Measurements from ENCODE around the gene AGBL1.

AGBL1 gene

DNA sequence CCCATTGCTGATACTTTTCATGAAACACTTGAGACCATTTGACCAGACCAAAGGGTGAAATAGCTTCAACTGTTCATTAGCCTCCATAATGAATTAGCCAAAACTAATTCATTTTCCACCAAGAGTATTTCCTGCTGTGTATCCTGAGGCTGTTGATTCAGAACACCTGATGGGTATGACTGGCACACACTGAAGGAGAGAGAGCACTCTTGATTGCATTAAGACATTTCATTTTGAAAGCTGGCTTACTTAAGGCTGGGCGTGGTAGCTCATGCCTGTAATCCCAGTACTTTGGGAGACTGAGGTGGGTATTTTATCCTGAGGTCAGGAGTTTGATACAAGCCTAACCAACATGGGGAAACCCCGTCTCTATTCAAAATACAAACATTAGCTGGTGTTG lies 175.6 kb downstream of the AGBL1 start:
- no peak for DNase-seq

DNA sequence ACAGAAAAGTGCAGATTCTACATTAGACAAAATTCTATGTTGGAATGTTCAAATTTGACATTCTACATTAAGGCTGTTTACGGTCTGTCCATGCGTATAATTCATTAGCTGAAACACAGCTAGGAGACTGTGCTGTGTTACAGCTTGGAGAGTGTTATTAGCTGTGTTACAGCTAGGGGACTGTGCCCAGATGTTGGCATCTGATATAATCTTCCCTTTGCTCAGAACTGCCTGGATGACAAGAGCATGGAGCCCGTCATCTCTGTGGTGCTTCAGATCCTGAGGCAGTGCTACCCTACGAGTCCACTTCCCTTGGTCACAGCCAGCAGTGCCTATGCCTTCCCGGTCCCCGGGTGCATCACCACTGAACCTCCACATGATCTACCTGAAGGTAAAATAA lies 177.0 kb downstream of the AGBL1 start:
- DNase-seq, result no peak

DNA sequence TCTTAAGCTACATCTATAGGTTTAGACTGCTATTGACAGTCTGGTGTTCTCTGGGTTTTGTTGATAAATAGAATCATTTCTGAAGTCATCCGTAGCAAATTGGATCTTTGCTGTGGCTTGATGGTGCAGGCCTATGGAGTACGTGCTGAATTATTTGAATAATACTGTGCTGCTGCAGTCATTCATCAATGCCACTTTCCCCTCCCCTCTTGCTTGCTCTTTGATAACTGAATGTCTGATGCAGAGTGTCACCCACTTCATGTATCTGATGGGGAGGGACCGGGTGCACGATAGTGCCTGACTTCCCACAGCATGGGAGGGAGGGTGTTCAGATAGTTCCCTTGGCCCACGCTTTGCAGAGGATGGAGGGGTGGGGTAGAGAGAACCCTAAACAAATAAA lies 179.9 kb downstream of the AGBL1 start:
- no peak for DNase-seq

DNA sequence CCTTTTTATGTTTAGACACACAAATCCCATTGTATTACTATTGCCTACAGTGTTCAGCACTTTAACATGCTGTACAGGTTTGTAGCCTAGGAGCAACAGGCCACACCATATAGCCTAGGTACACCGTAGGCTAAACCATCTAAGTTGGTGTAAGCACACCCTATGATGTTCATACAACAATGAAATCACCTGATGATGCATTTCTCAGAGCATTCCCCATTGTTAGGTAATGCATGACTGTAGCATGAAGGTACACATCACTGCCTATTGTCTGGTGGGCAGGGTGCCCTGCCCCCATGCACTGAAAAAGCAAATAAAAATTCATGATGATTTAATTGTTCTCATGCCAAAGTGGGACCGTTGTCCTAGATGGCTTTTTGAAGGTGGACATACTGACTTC lies 183.6 kb downstream of the AGBL1 start:
- no peak for DNase-seq

DNA sequence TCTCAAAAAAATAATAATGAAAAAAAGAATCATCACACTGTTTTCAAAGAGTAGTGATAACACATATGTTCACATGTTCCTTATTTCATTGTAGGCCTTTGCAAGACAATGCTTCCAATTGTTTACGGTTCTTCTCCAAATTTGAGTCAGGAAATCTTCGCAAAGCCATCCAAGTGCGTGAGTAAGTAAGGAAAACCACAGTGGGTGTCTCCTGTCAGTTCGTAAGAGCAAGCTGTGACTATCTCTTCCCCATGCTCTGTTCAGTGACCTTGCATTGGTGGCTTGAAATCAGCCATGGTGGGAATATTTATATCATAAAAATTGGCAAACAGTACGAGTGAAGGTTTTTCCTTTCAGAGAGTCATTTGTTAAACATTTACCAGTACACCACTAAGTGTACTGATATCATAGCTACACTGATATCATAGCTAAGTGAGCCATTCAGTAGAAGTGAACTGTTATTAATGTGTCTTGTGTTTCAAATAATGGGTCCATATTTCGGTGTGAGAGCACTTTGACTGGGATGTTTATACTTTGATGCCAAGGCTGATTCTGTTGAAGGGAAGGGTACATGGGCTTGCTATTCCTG lies 187.3 kb downstream of the AGBL1 start:
- no peak for DNase-seq

DNA sequence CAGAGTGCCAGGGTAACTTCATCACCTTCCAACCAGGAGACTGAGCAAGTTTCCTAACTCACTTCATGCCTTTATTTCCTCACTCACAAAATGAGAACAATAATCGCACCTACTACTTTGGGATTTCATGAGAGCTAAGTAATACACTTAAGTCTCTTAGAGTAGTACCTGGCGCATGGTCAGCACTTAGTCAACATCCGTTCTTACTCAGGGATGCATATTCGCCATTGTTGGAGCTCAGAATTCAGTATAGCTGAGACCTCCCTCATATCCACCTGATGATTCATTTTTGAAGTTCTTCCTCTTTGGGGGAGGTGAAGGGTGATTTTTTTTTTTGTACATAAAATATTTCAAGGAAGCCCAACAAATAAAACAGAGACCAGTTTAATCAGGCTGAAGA lies 188.2 kb downstream of the AGBL1 start:
- no peak for DNase-seq

DNA sequence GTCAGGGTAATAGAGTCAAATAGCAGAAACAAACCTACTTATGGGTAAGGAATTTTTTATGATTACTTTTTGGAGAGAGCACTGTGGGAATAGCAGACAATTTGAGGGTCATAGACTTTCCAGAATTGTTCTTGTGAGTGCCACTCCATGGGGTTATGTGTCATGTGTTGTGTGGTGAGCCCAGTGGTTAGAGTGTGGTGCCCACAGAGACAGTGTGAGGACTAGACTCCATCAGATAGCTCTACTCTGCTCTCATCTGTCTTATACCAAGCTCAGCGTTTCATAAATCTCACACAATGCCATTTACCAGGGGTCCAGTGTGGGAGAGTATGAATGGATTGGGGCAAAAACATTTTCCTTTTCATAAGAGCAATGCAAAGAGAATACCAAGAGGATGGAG lies 188.9 kb downstream of the AGBL1 start:
- DNase-seq, result no peak

DNA sequence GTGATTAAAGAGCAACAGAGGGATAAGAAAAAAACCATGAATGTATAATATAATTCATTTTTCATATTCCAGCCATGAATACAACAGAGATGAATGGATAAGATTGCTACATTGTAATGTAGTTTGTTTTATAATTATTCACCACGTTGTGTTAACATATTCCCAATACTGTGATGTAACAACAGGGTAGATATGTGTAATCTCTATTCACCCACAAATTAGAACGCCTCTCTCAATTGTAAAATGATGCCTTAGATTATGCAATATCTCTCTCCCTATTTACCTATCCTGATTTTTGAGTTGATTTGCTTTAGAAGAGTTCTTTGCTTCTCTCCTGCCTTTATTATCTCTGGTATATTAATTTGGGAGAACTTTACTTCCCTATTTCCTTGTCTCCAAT lies 193.6 kb downstream of the AGBL1 start:
- no peak for DNase-seq

DNA sequence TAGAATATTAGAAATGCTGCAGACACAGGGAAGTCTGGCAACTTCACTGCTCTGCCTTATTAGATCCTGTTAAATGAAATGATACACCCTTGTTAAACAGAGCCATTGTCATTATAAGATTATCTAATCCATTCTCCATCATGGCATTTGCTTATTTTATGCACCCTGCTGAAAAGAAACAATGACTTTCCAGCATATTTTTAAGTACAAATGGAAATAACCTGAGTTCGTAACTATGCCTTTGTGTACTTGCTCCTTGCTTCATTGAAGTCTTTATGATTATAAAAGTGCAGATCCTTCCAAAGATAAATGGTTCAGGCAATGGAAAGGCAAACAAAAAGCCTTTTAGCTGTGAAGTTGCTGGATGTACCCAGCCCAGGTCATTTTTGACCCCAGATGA lies 195.7 kb downstream of the AGBL1 start:
- no peak for DNase-seq

DNA sequence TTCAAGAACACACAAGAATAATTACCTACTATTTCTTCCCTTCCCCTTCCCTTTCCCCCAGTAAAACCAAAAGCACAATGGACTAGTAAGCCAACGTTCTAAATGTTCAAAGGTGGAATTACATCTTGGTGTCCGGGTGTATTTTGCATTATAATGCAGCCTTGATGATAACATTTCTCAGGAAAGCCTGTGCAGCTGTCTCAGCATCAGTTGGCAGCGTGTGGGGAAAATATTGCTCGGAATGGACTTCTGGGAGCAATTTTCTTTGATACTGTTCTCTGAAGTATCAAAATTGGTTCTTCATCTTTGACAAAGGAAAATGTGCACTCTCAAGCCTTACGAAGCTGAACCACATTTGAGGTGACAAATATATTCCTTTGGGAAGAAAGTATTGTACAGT lies 198.9 kb downstream of the AGBL1 start:
- no peak for DNase-seq

DNA sequence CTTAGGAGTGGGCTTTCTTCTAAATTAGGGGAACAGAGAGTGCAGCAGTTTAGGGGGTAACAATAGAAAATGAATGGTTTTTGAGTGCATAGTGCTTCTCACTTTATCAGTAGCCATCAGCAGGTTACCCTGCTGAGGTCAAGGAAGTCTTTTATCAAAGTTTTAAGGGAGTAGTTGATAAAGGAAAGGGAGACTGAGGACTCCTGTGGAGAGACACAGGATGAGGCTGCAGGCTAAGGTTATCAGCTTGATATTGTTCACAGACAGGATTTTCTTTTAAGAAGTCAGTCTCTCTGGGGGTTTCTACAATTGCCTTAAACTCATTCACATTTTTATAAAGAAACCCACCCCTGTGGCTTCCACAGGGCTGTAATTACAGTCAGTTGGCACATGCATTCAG lies 205.0 kb downstream of the AGBL1 start:
- no peak for DNase-seq

DNA sequence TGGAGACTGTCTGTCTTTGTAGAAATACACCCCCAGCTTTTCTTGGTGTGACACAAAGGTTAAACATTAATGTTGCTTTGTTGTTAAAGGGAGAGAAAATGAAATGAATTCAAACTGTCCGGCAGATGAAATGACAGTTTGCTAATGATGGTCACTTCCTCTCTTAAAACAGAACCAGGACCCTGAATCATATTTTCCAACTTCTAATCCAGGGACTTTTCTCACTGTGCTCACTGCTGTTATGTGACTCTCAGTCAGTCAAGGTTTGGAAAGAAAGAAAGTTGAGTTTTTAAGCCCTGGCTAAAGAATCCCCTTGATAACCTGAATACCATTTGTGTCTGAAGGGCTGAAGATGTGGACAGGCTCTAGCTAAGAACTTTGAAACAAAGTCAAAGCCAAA lies 215.8 kb downstream of the AGBL1 start:
- DNase-seq, result no peak

DNA sequence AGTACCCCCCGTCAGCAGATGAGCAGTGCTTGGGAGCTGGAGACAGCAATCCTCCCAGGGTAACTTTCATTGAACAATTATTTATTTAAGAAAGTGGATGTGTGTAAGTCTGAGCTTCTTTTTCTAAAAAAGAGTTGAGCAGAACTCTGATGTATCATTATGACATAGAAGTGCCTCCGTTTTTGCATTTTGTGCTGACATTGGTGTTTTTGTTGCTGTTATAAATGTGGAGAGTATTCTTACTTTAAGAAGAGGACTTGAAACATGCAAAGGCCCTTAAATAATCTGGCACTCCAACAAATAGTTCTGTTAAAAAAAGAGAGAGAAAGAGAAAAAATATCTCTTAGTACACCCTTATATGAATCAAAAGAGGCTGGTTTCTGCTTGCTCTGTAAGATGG lies 217.1 kb downstream of the AGBL1 start:
- DNase-seq, result no peak

DNA sequence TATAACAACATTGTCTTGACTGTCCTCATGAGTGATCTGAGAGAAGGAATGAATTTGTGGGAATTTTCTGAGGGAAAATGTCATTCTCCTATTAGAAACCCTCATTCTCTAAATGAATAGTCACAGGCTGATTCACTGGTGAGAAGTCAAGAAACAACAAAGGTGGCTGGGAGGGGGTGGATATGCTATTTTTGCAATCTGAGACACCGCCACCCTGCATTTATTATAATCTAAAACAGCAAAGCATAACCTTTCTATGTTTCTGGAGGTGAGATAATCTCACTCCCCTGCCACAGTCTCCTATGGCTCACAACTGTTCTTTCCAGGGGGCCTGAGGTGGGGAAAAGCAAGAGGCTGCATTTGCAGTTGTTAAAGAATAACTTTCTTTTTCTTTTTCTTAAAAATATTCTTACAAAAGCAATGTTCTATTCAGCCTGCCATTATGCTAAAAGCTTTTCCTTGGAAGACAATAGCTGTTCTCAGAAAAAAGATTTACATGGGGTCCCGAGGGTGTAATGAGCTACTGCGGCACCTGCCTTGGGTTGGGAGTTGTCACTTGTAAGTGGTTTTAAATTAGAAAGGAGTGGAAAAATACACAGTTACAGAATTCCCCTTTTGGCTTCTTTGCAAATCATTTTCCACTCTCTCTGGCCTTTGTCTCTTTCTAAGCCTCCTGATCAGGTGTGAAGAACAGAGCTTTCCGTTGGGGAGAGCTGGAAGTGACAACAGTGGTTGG lies 220.9 kb downstream of the AGBL1 start:
- DNase-seq, result no peak

DNA sequence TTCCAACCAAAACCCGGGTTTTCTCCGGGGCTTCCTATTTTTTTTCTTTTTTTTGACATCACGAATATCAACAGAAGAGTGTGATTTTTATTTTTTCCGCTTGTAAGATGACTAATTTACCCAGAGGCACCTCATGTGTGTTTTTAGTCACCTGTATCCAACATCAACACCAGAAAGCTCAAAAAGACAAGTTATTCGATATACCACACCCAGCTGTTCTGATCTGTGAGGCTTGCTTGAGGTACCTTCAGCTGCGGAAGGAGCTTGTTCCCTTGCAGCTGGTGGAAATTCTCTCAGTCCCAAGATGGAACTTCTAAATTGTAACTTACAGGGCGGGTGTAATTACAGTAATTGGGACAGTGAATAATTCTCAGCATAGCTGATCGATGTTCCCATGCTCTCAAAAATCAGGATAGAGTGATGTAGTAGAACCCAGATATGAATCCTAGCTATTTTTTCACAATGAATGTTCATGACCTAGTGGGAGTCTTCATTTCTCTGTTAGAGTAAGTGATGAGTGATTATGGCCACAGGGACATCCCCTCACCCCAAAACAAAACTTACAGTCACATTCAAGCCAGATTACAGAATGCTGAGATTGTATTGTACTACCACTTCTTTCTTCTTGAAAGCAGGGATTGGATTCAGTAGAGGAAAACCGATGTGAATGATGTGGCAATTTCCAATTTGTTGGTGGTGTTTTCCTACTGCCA lies 232.1 kb downstream of the AGBL1 start:
- no peak for DNase-seq

DNA sequence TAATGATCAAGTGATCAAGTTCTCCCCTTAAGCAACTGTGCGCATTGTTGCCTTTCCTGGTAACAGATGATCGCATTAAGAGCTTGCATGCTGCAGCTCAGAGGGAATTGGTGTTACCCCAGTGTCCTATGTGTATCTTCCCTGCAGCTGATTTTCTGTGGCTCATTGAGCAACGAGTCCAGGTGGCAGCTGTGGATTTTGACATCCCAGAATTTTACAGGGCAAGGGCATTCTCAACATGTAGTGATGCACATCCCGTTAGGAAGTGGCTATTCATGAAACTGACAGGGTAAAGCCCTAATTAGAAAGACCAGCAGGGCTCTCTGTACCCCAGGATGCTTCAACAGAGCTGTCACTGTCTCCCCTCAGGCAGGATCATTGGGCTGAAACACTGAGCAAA lies 232.8 kb downstream of the AGBL1 start:
- DNase-seq, result no peak

DNA sequence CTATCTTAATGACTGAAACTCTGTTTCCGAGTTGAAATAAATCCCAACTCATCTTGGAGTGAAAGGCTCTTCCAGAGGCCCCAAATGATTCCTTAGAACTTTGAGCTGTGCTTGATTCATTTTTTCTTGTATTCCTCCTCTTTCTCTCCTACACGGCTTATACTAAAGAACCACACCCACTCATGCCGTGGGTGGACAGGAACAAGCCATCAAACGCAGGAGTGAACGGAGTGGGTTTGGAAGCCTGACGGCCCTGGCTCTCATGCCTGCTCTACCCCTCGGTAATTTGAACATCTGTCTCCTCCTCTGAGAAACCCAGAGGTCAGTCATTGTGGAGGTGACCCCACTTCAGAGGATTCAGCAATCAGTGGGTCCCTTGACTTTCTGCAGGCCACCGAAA lies 236.5 kb downstream of the AGBL1 start:
- DNase-seq, result no peak

DNA sequence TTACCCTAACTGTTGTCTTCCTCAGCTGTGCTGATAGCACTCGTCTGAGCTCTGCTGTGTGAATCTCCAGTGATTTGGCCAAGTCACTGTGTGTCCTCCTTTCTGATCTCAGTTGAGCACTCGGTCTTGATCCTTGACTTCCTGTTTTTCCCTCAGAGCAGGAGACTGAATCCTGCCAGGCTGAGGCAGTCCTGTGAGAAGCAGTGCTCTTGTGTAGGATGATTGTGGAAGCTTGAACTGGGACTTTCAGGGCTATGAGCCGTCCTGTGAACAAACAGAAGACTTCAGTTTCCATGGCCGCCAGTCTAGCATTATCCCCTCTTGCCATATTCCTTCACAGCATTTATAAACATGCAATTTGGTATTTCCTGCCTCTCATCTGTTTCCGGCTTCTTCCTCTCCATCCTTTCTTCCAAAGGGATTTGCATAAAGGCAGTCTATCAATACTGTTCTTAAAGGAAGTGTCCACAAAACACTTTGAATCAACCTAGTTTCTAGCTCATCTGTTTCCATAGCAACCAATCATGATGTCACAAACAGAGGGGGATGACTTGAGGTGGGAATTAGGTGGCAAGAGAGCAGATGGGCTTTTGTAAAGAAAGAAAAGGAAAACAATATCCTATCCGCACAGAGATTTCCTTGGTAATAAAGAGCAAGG lies 237.2 kb downstream of the AGBL1 start:
- DNase-seq, result no peak

DNA sequence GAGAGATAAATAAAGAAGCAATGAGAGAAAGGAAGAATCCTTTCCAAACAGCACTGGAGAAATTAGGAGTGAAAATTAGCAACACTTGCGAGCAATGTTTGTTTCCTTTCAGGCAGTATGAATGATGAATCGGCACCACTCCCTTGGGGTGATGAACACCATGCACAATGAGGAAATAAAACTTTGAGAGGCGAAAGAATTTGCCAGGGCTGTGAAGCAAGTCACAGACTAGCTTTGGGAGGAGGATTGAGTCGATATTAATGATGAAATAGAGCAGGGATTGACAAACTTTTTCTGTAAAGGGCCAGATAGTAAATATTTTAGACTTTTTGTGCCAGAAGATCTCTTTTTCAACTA lies 237.7 kb downstream of the AGBL1 start:
- no peak for DNase-seq

DNA sequence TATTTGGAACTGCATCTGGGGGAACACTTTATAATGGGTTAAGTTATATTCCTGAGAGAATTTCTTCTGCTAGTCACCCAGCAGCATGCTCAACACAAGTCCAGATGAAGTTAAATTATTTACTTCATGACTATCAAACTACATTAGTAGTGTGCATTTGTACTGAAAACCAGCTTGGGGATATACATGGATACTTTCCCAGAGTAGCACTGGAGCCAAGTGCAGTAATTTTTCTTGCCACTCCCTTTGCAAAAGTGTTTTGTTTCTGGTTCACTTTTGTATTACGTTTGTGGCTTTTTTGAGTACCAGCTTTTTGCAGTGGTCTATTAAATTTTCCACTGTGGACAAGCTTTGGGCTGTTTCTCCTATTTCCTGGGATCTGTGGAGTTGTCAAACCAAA lies 243.0 kb downstream of the AGBL1 start:
- no peak for DNase-seq

DNA sequence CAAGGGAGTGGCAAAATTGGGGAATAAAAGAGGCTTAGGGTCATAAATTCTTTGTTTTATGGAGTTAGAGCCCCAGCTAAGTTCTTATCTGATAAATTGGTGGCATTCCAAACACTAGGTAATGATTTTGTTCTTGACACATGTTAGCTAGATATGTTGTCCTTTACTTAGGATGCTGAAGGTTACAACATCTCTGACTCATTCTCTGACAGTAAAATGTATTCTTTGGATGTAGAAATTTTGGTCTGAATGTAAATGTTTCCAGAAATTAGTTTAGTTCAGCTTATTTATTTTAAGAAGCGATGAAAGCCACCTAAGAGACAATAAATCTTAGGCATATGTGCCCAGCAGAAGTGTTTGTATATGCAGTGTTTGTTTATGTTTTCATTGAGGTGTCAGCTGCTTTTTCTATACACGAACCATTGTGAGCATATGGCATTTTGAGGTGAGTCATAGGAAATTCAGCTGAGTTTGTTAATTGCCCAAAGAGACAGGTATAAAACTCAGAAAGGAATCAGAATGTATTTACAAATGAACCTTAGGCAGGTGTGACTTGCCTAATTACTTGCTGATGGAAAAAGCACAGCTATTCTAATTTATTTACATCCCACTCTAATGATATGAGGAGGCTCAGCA lies 247.7 kb downstream of the AGBL1 start:
- no peak for DNase-seq

DNA sequence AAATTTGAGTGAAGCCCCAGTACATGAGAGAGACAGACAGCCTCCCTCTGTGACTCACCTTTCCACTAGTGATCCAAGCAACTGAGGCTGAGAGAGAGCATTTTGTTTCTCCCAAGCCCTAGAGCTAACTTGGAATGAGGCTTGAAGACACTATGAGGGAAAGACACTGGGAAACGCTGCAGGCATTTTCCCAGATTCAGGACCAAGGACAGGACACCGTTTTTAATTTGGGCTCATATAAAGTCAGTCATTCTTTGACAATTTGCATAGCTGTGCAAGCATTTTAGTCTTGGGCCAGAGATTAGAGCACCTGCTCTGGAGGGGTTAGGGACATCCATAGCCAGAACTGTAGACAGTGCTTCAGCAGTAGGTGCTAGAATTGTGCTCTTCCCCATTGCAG lies 249.0 kb downstream of the AGBL1 start:
- DNase-seq, result no peak

DNA sequence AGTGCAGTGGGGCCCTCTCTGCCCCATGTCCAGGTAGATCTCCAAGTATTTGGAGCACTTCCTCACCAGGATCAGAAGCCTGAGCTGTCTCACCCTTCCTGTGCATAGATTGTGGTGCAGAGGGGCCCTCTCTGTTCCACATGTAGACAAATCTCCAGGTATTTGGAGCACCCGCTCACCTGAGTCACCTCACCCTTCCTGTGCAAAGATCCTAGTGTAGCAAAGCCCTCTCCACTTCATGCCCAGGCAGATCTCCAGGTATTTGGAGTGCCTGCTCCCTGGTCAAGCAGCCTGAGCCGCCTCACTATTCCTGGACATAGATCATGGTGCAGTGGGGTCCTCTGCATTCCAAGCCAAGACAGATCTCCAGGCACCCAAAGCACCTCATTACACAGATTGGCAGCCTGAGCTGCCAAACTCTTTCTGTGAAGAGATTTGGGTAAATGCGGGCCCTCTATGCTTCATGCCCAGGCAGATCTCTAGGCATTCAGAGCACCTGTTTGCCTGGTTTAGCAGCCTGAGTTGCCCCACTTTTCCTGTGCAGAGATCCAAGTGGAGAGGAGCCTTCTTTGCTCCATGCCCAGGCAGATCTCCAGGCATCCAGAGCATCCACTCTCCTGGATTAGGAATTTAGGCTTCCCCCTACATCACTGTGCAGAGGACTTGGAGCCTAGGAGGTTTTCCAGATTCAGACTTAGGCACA lies 249.8 kb downstream of the AGBL1 start:
- DNase-seq, result no peak
